ENCODE data around the gene RXFP2. TPM values are rescaled to one million over a fixed set of nuclear protein-coding genes. Genes with fewer than 3 reads are reported as not detected.

RXFP2 gene
- total RNA-seq, 1 donor from 2014 or later = not detected

DNA sequence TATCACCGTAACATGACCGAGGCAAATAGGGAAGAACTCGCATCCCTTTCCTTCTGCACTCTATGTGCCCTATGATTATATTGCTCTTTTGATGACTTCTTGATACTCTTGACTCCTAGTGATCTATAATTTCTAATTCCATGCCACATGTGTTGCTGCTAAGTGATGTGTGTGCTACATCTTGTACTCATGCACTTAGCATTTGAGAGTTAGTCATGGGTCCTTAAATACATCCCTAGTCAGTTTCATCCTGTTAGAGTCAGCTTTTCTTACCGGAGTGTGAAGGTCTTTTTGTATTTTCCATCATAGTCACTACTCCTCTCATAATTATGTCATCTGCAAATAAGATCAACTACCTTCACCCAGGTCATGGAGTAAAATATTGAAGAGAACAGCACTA is 30.2 kb downstream of the RXFP2 start:
- Mint-ChIP-seq H3K4me1 (ENCODE audit: unreplicated experiment) (peaks cover 56% of the 10 kb centered on the region), H3K9me3 (ENCODE audit: unreplicated experiment) (no peaks in the 10 kb centered on the region), H3K27ac (ENCODE audit: unreplicated experiment) (no peak overlapping the region), H3K36me3 (ENCODE audit: unreplicated experiment) (no peaks in the 10 kb centered on the region), H3K27me3 (ENCODE audit: unreplicated experiment) (no peaks in the 10 kb centered on the region), H3K4me3 (ENCODE audit: unreplicated experiment) (no peak overlapping the region)
- DNase-seq (ENCODE audit: extremely low spot score, unreplicated experiment) = no peak
- TF ChIP-seq, protein P1, sequence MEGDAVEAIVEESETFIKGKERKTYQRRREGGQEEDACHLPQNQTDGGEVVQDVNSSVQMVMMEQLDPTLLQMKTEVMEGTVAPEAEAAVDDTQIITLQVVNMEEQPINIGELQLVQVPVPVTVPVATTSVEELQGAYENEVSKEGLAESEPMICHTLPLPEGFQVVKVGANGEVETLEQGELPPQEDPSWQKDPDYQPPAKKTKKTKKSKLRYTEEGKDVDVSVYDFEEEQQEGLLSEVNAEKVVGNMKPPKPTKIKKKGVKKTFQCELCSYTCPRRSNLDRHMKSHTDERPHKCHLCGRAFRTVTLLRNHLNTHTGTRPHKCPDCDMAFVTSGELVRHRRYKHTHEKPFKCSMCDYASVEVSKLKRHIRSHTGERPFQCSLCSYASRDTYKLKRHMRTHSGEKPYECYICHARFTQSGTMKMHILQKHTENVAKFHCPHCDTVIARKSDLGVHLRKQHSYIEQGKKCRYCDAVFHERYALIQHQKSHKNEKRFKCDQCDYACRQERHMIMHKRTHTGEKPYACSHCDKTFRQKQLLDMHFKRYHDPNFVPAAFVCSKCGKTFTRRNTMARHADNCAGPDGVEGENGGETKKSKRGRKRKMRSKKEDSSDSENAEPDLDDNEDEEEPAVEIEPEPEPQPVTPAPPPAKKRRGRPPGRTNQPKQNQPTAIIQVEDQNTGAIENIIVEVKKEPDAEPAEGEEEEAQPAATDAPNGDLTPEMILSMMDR (IDR thresholded peaks at IDR 0.05) = no peak

DNA sequence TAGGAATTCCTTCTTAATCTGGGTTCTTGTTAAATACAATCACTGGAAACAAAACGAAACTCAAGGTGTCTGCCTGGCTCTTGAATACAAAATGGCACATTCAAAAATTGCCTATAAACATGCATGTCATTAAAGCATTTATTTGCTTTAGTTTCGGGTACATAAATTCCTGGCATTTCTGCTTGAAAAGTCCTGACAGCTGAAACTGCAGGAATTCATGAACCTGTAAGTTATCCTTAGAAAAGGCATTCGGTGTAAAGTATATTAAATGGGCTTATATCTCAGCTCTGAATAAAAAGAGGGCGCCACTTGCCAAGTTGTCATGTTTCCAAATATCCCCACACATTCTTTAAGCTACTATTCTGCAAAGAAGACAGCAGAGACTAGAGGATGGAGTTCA is 32.9 kb downstream of the RXFP2 start:
- Mint-ChIP-seq H3K4me1 (ENCODE audit: unreplicated experiment) (peaks cover 39% of the 10 kb centered on the region), H3K4me3 (ENCODE audit: unreplicated experiment) (no peak overlapping the region), H3K27ac (ENCODE audit: unreplicated experiment) (no peak overlapping the region), H3K9me3 (ENCODE audit: unreplicated experiment) (no peaks in the 10 kb centered on the region), H3K36me3 (ENCODE audit: unreplicated experiment) (no peaks in the 10 kb centered on the region), H3K27me3 (ENCODE audit: unreplicated experiment) (no peaks in the 10 kb centered on the region)
- no peak for DNase-seq (ENCODE audit: extremely low spot score, unreplicated experiment)
- TF ChIP-seq, protein P1 (IDR thresholded peaks at IDR 0.05) = no peak

DNA sequence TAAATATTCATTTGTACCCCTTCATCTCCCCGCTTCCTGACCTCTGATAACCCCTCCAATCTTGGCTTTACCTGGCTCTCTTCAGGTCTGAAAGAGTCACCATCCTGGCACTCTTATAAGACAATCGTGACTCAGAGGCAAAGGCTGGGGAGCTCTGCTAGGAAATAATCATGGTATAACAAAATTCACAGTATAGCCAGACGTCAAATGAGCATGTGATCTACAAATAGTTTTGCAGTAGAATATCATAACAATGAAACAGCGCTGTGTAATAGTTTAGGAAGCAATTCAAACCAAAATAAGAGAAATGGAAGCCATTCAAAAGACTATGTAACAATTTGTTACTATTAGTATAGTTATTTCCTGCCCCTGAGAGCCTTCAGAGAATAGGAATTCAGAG is 34.2 kb downstream of the RXFP2 start:
- peak overlapping the region; percentile 43 for H3K4me3 Mint-ChIP-seq (ENCODE audit: unreplicated experiment)
- DNase-seq (ENCODE audit: extremely low spot score, unreplicated experiment) = no peak
- H3K36me3 Mint-ChIP-seq (ENCODE audit: unreplicated experiment) = no peaks in the 10 kb centered on the region
- TF ChIP-seq, protein P1 (IDR thresholded peaks at IDR 0.05) = no peak
- no peaks in the 10 kb centered on the region for H3K27me3 Mint-ChIP-seq (ENCODE audit: unreplicated experiment)
- H3K9me3 Mint-ChIP-seq (ENCODE audit: unreplicated experiment) = no peaks in the 10 kb centered on the region
- H3K4me1 Mint-ChIP-seq (ENCODE audit: unreplicated experiment) = peaks cover 32% of the 10 kb centered on the region
- no peak overlapping the region for H3K27ac Mint-ChIP-seq (ENCODE audit: unreplicated experiment)

DNA sequence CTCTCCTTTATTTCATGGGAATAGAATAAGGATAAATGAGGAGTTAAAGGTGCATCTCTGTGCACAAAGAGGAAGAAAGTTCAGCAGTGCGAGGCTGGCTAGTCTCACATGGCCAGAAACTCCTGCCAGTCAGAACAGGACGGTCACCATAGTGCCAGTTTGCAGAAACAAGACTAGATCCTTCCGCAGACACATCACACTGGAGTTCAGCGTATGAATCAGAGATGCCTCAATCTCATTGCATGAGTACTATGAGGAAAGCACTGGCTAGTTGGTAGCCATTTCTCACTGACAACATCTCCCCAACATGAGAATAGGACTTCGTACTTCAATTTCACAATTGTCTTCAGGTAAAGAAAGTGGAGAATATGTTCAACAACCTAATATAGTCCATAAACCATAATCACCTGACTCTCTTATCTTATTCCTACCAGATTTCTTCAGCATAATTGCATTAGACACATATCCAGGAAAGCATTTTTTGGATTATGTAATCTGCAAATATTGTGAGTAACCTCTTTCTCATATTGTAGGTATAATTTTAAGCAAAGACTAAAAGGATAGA is 34.9 kb downstream of the RXFP2 start:
- no peaks in the 10 kb centered on the region for H3K36me3 Mint-ChIP-seq (ENCODE audit: unreplicated experiment)
- peaks cover 32% of the 10 kb centered on the region for H3K4me1 Mint-ChIP-seq (ENCODE audit: unreplicated experiment)
- no peaks in the 10 kb centered on the region for H3K9me3 Mint-ChIP-seq (ENCODE audit: unreplicated experiment)
- H3K27me3 Mint-ChIP-seq (ENCODE audit: unreplicated experiment) = no peaks in the 10 kb centered on the region
- TF ChIP-seq, protein P1 (IDR thresholded peaks at IDR 0.05) = no peak
- H3K27ac Mint-ChIP-seq (ENCODE audit: unreplicated experiment) = no peak overlapping the region
- no peak overlapping the region for H3K4me3 Mint-ChIP-seq (ENCODE audit: unreplicated experiment)
- DNase-seq (ENCODE audit: extremely low spot score, unreplicated experiment) = no peak

DNA sequence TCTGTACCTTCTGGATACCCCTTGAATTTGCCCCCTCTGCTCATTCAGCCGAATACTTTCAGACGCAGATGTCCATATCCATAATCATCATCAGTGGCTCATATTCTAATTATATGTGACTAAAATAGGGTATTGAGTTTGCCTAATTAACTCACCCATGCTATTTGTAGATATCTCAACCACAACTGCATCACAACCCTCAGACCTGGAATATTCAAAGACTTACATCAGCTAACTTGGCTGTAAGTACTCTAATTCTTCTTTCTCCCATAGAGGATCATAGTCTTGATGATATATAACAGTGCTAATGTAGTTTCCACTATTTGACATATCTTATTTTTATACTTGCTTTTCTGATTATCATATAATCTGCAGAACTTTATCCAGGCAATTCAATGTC is 35.8 kb downstream of the RXFP2 start:
- Mint-ChIP-seq H3K36me3 (ENCODE audit: unreplicated experiment) (no peaks in the 10 kb centered on the region), H3K4me1 (ENCODE audit: unreplicated experiment) (peaks cover 32% of the 10 kb centered on the region), H3K27ac (ENCODE audit: unreplicated experiment) (no peak overlapping the region), H3K27me3 (ENCODE audit: unreplicated experiment) (no peaks in the 10 kb centered on the region), H3K9me3 (ENCODE audit: unreplicated experiment) (no peaks in the 10 kb centered on the region), H3K4me3 (ENCODE audit: unreplicated experiment) (no peak overlapping the region)
- TF ChIP-seq, protein P1 (IDR thresholded peaks at IDR 0.05) = no peak
- no peak for DNase-seq (ENCODE audit: extremely low spot score, unreplicated experiment)
